GM23338 (cell line): ENCODE data around the gene MFGE8. TPM values are rescaled to one million over a fixed set of nuclear protein-coding genes. Genes with fewer than 3 reads are reported as not detected.
A peak's percentile ranks its signal among the peaks of the same experiment; 100 is the strongest.

Experiments used
- ATAC-seq: fragments of 200-7000 bp; cut with Tn5 transposase; 3 replicates; pipeline ENCODE4 v1.9.1; 2020
- DNase-seq: peaks from one replicate; pipeline ENCODE4 v3.0.0-alpha.2; 2015; ENCODE audit warnings: low spot score
- H2AFZ ChIP-seq: fragments of 200-600 bp; sonication (generic); 2 replicates; pipeline ENCODE4 v1.8.0; 2016; ENCODE audit warnings: antibody characterized with exemption, mild to moderate bottlenecking, moderate library complexity
- H3F3A ChIP-seq: fragments of 200-600 bp; sonication (generic); replicated peaks from 2 replicates; pipeline ENCODE4 v1.8.0; 2017; ENCODE audit warnings: antibody characterized with exemption, mixed run types, low read depth
- H3K27ac ChIP-seq: fragments of 200-600 bp; sonication (generic); 2 replicates; pipeline ENCODE4 v1.6.1; 2016; ENCODE audit warnings: low read depth
- H3K27me3 ChIP-seq: fragments of 200-600 bp; sonication (generic); 2 replicates; pipeline ENCODE4 v1.8.0; 2016; ENCODE audit warnings: mild to moderate bottlenecking, mixed run types, moderate library complexity; ENCODE audit not compliant: insufficient read depth
- H3K36me3 ChIP-seq: fragments of 200-600 bp; sonication (generic); 2 replicates; pipeline ENCODE4 v1.8.0; 2016; ENCODE audit warnings: mild to moderate bottlenecking; ENCODE audit not compliant: insufficient read depth
- H3K4me1 ChIP-seq: fragments of 200-600 bp; sonication (generic); 2 replicates; pipeline ENCODE4 v1.8.0; 2016; ENCODE audit warnings: mild to moderate bottlenecking, moderate library complexity; ENCODE audit not compliant: insufficient read depth
- H3K4me2 ChIP-seq: fragments of 200-600 bp; sonication (generic); 2 replicates; pipeline ENCODE4 v1.7.1; 2017; ENCODE audit warnings: mixed run types
- H3K4me3 ChIP-seq: fragments of 200-600 bp; sonication (generic); 2 replicates; pipeline ENCODE4 v1.6.1; 2016; ENCODE audit warnings: mixed run types
- H3K79me2 ChIP-seq: fragments of 200-600 bp; sonication (generic); replicated peaks from 2 replicates; pipeline ENCODE4 v1.8.0; 2017; ENCODE audit warnings: mild to moderate bottlenecking; ENCODE audit not compliant: insufficient read depth
- H3K9me2 ChIP-seq: fragments of 200-600 bp; sonication (generic); 2 replicates; pipeline ENCODE4 v1.8.0; 2017; ENCODE audit not compliant: insufficient read depth
- H4K20me1 ChIP-seq: fragments of 200-600 bp; sonication (generic); replicated peaks from 2 replicates; pipeline ENCODE4 v1.8.0; 2017; ENCODE audit warnings: mild to moderate bottlenecking; ENCODE audit not compliant: insufficient read depth
- H3K27ac Mint-ChIP-seq: 2 replicates; pipeline ENCODE4 v1.8.0; 2020; ENCODE audit warnings: inconsistent platforms, mild to moderate bottlenecking, moderate library complexity, mixed read lengths
- H3K27me3 Mint-ChIP-seq: 3 replicates; pipeline ENCODE4 v1.8.0; 2022; ENCODE audit warnings: low read depth, mild to moderate bottlenecking, moderate library complexity, mixed read lengths, inconsistent platforms; ENCODE audit not compliant: insufficient read depth, poor library complexity
- H3K36me3 Mint-ChIP-seq: 3 replicates; pipeline ENCODE4 v1.8.0; 2021; ENCODE audit warnings: low read depth, mild to moderate bottlenecking, inconsistent platforms, moderate library complexity, mixed read lengths
- H3K4me1 Mint-ChIP-seq: 3 replicates; pipeline ENCODE4 v1.8.0; 2020; ENCODE audit warnings: mild to moderate bottlenecking, inconsistent platforms, mixed read lengths
- H3K4me3 Mint-ChIP-seq: 3 replicates; pipeline ENCODE4 v1.8.0; 2021; ENCODE audit warnings: moderate library complexity, mild to moderate bottlenecking, inconsistent platforms, mixed read lengths
- H3K9me3 Mint-ChIP-seq: 3 replicates; pipeline ENCODE4 v1.8.0; 2020; ENCODE audit warnings: moderate library complexity, mild to moderate bottlenecking, inconsistent platforms, mixed read lengths
- CREB1 ChIP-seq: fragments of 250-450 bp; sonication (Bioruptor Pico); IDR thresholded peaks from 2 replicates; pipeline ENCODE4 v1.5.0; 2020; ENCODE audit warnings: low read depth, mild to moderate bottlenecking, moderate library complexity
- CTCF ChIP-seq, 2 experiments: fragments of 200-600 bp in 1 of 2; sonication (generic) in 1 of 2; conservative IDR thresholded peaks; 2 replicates each; pipeline versions ENCODE4 v1.5.1 to v1.6.1; 2016 to 2017; ENCODE audit warnings: antibody characterized with exemption in 2 of 2, low read depth in 2 of 2, mild to moderate bottlenecking in 2 of 2, moderate library complexity in 1 of 2
- ETS1 ChIP-seq: IDR thresholded peaks from 2 replicates; pipeline ENCODE4 v1.6.1; 2016; ENCODE audit warnings: antibody characterized with exemption
- JUNB ChIP-seq: IDR thresholded peaks from one replicate; pipeline ENCODE4 v1.6.1; 2016; ENCODE audit warnings: antibody characterized with exemption; ENCODE audit not compliant: unreplicated experiment
- NANOG ChIP-seq: IDR thresholded peaks from 2 replicates; pipeline ENCODE4 v1.6.1; 2016; ENCODE audit warnings: antibody characterized with exemption, borderline replicate concordance
- POLR2AphosphoS5 ChIP-seq: IDR thresholded peaks from 2 replicates; pipeline ENCODE4 v1.6.1; 2016; ENCODE audit warnings: antibody characterized with exemption, low read depth
- REST ChIP-seq: IDR thresholded peaks from one replicate; pipeline ENCODE4 v1.6.1; 2018; ENCODE audit warnings: antibody characterized with exemption; ENCODE audit not compliant: unreplicated experiment
- STAT1 ChIP-seq: IDR thresholded peaks from one replicate; pipeline ENCODE4 v1.6.1; 2016; ENCODE audit warnings: antibody characterized with exemption; ENCODE audit not compliant: unreplicated experiment
- ZNF114 ChIP-seq: fragments of 250-450 bp; sonication (Bioruptor Pico); IDR thresholded peaks from 2 replicates; pipeline ENCODE4 v1.5.0; 2020; ENCODE audit warnings: mild to moderate bottlenecking, moderate library complexity
- ZNF331 ChIP-seq: fragments of 250-450 bp; sonication (Bioruptor Pico); IDR thresholded peaks from 2 replicates; pipeline ENCODE4 v1.5.0; 2020; ENCODE audit warnings: low read depth, mild to moderate bottlenecking, moderate library complexity
- ZNF462 ChIP-seq: fragments of 250-450 bp; sonication (Bioruptor Pico); IDR thresholded peaks from 2 replicates; pipeline ENCODE4 v1.5.0; 2020; ENCODE audit warnings: mild to moderate bottlenecking, moderate library complexity
- polyA plus RNA-seq: library from polyadenylated mRNA; unstranded; fragments of >200 nt; fragmentation: Nextera tagmentation; extraction: Ambion mirVana; gene quantifications from 2 replicates; pipeline ENCODE4 v1.2.1, GENCODE V29; 2016
- total RNA-seq: library from RNA; depleted of rRNA; stranded (reverse); fragments of >200 nt; shearing (Covaris generic); gene quantifications from 2 replicates; pipeline ENCODE4 v1.2.3, GENCODE V29; 2014

Gene MFGE8
- total and polyA plus RNA-seq, 2 experiments from 2014 or later = 279 to 671 TPM

- peaks cover 27% of the 10 kb centered on the region for H3F3A ChIP-seq
- H3K4me3 ChIP-seq = peak overlapping the region; percentile 23; the same call in 1 of the 2 replicates
- peaks cover 4% of the 10 kb centered on the region; the same call in 1 of the 2 replicates for H3K27me3 ChIP-seq
- H4K20me1 ChIP-seq = peaks cover 17% of the 10 kb centered on the region
- H3K9me2 ChIP-seq = no peaks in the 10 kb centered on the region
- 0 out of 3 replicates have a peak overlapping the region, but pooled peaks have one; percentile 2 for H3K4me3 Mint-ChIP-seq
- H2AFZ ChIP-seq = no peak overlapping the region
- no peak overlapping the region for H3K27ac Mint-ChIP-seq
- peaks cover 30% of the 10 kb centered on the region for H3K27me3 Mint-ChIP-seq
- DNase-seq (peak; percentile 18), ATAC-seq (no peak)
- no peaks in the 10 kb centered on the region; the same call in 1 of the 3 replicates for H3K9me3 Mint-ChIP-seq
- H3K4me2 ChIP-seq = peak overlapping the region; percentile 60; the same call in 1 of the 2 replicates
- H3K4me1 ChIP-seq = peaks cover 34% of the 10 kb centered on the region
- peak overlapping the region; percentile 66; the same call in 1 of the 2 replicates for H3K27ac ChIP-seq
- peaks cover 51% of the 10 kb centered on the region for H3K36me3 Mint-ChIP-seq
- no peaks in the 10 kb centered on the region for H3K79me2 ChIP-seq
- TF ChIP-seq ZNF462 (CRISPR knock-in tag) = no peak
- TF ChIP-seq CTCF (conservative IDR thresholded peaks at IDR 0.05; ENCODE audit: low read depth in 2 of 2) = no peak
- no peak for TF ChIP-seq ETS1
- TF ChIP-seq ZNF331 (CRISPR knock-in tag) = no peak
- TF ChIP-seq JUNB = no peak
- TF ChIP-seq REST = no peak
- no peak for TF ChIP-seq CREB1
- TF ChIP-seq POLR2AphosphoS5 = no peak
- TF ChIP-seq STAT1 = no peak
- TF ChIP-seq ZNF114 (CRISPR knock-in tag) = no peak
- no peak for TF ChIP-seq NANOG
- peaks cover 56% of the 10 kb centered on the region for H3K4me1 Mint-ChIP-seq
- peaks cover 3% of the 10 kb centered on the region; the same call in 1 of the 2 replicates for H3K36me3 ChIP-seq
Observed at GRCh38 chr15:88897142-88897455, 16.1 kb downstream of the MFGE8 start.
